HG03342 (cell line): ENCODE data around the gene ARHGAP42.
"Not testable (repeated sequence)": the region's sequence is repeated elsewhere in the genome, so short reads cannot be mapped to it uniquely, and the experiment has no call there.

Source experiments
- ATAC-seq: cut with Tn5 transposase; IDR thresholded peaks from one replicate; pipeline ENCODE4 v1.9.1; 2021; ENCODE audit warnings: mild to moderate bottlenecking, moderate library complexity; ENCODE audit not compliant: unreplicated experiment

Gene ARHGAP42

GRCh38 chr11:100863080-100863581 is 176.0 kb downstream of the ARHGAP42 start:
- ATAC-seq = peak; percentile 81

- no peak for ATAC-seq
These were observed 178.5 kb downstream of the ARHGAP42 start for GRCh38 chr11:100865443-100866065.

GRCh38 chr11:100866453-100866852 is 179.4 kb downstream of the ARHGAP42 start:
- ATAC-seq = peak; percentile 65

GRCh38 chr11:100867606-100868005 is 180.5 kb downstream of the ARHGAP42 start:
- no peak for ATAC-seq

- no peak for ATAC-seq
These were observed 182.2 kb downstream of the ARHGAP42 start for GRCh38 chr11:100869328-100869727.

- no peak for ATAC-seq
These were observed 183.1 kb downstream of the ARHGAP42 start for GRCh38 chr11:100870138-100870537.

GRCh38 chr11:100872951-100873740 is 186.1 kb downstream of the ARHGAP42 start:
- no peak for ATAC-seq

GRCh38 chr11:100874203-100874602 is 187.1 kb downstream of the ARHGAP42 start:
- ATAC-seq = no peak

- ATAC-seq = no peak
These were observed 188.4 kb downstream of the ARHGAP42 start for GRCh38 chr11:100875521-100875869.

- ATAC-seq = peak; percentile 78
These were observed 189.9 kb downstream of the ARHGAP42 start for GRCh38 chr11:100876815-100877520.

- no peak for ATAC-seq
These were observed 191.4 kb downstream of the ARHGAP42 start for GRCh38 chr11:100878474-100878873.

- ATAC-seq = no peak
These were observed 195.9 kb downstream of the ARHGAP42 start for GRCh38 chr11:100882957-100883356.

- no peak for ATAC-seq
These were observed 196.7 kb downstream of the ARHGAP42 start for GRCh38 chr11:100883830-100884229.

GRCh38 chr11:100887659-100888058 is 200.6 kb downstream of the ARHGAP42 start:
- no peak for ATAC-seq

- no peak for ATAC-seq
These were observed 201.7 kb downstream of the ARHGAP42 start for GRCh38 chr11:100888836-100889235.

GRCh38 chr11:100889758-100890157 is 202.7 kb downstream of the ARHGAP42 start:
- ATAC-seq = no peak

GRCh38 chr11:100890789-100891188 is 203.7 kb downstream of the ARHGAP42 start:
- no peak for ATAC-seq

- ATAC-seq = no peak
These were observed 205.8 kb downstream of the ARHGAP42 start for GRCh38 chr11:100892886-100893285.

GRCh38 chr11:100895449-100895848 is 208.4 kb downstream of the ARHGAP42 start:
- ATAC-seq = no peak

- ATAC-seq = not testable (repeated sequence)
These were observed 208.9 kb downstream of the ARHGAP42 start for GRCh38 chr11:100895976-100896375.

- ATAC-seq = not testable (repeated sequence)
These were observed 214.4 kb downstream of the ARHGAP42 start for GRCh38 chr11:100901471-100901870.
